ENCODE measurements around the gene SHMT2.

Gene SHMT2

GRCh38 chr12:57198329-57198728 lies 31.2 kb upstream of the SHMT2 start:
- FAIRE-seq = no peak

- FAIRE-seq = no peak
Measured at GRCh38 chr12:57199191-57199590, 30.3 kb upstream of the SHMT2 start.

- FAIRE-seq = no peak
Measured at GRCh38 chr12:57200497-57200896, 29.0 kb upstream of the SHMT2 start.

GRCh38 chr12:57201219-57201618 lies 28.3 kb upstream of the SHMT2 start:
- FAIRE-seq = no peak

- no peak for FAIRE-seq
Measured at GRCh38 chr12:57201631-57202030, 27.9 kb upstream of the SHMT2 start.

- no peak for FAIRE-seq
Measured at GRCh38 chr12:57202321-57202720, 27.2 kb upstream of the SHMT2 start.

GRCh38 chr12:57203201-57203600 lies 26.3 kb upstream of the SHMT2 start:
- FAIRE-seq = no peak

- FAIRE-seq = no peak
Measured at GRCh38 chr12:57203791-57204190, 25.7 kb upstream of the SHMT2 start.

- no peak for FAIRE-seq
Measured at GRCh38 chr12:57204454-57204853, 25.1 kb upstream of the SHMT2 start.

- no peak for FAIRE-seq
Measured at GRCh38 chr12:57205186-57205585, 24.3 kb upstream of the SHMT2 start.

- no peak for FAIRE-seq
Measured at GRCh38 chr12:57205931-57206330, 23.6 kb upstream of the SHMT2 start.

- no peak for FAIRE-seq
Measured at GRCh38 chr12:57207731-57208630, 21.5 kb upstream of the SHMT2 start.

- FAIRE-seq = no peak
Measured at GRCh38 chr12:57208631-57209282, 20.8 kb upstream of the SHMT2 start.

GRCh38 chr12:57209916-57210315 lies 19.6 kb upstream of the SHMT2 start:
- FAIRE-seq = no peak

- no peak for FAIRE-seq
Measured at GRCh38 chr12:57210461-57210860, 19.1 kb upstream of the SHMT2 start.

GRCh38 chr12:57210926-57211692 lies 18.4 kb upstream of the SHMT2 start:
- FAIRE-seq = no peak

- FAIRE-seq = no peak
Measured at GRCh38 chr12:57211791-57212700, 17.5 kb upstream of the SHMT2 start.

GRCh38 chr12:57212701-57213057 lies 16.8 kb upstream of the SHMT2 start:
- FAIRE-seq = no peak

GRCh38 chr12:57213058-57213715 lies 16.3 kb upstream of the SHMT2 start:
- peak; percentile 83 for FAIRE-seq

- FAIRE-seq = no peak
Measured at GRCh38 chr12:57213763-57214397, 15.6 kb upstream of the SHMT2 start.

- no peak for FAIRE-seq
Measured at GRCh38 chr12:57214398-57214781, 15.1 kb upstream of the SHMT2 start.

GRCh38 chr12:57215065-57215464 lies 14.4 kb upstream of the SHMT2 start:
- FAIRE-seq = no peak
